Hematopoietic multipotent progenitor cell treated with erythropoietin and hydrocortisone succinate and interleukin-3 and kit ligand, for 8 days (in vitro differentiated cells): ENCODE measurements around the gene PDS5B.
"Not testable (repeated sequence)": the region's sequence is repeated elsewhere in the genome, so short reads cannot be mapped to it uniquely, and the experiment has no call there.

Experiments used
- DNase-seq: peaks from one replicate; pipeline ENCODE4 v3.0.0-alpha.2; 2015

Gene PDS5B

DNA sequence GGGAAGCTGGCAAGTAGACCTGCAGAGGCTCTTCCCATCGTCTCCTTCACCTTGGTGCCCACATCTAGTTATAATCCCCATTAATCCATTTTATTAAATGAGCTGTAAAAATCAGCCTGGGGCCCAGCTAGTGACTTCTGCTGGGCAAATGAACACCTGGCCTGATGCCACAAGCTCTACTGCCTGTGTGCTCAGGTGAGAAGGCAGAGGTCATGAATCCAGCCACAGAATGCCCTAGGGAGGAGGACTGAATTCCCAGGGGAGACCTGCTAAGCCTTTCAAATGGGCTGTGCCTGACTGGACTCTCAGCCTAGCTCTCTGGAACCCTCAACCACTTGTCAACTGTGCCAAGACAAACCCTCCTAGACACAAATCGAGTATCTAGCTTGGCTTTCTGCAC, 74.0 kb downstream of the PDS5B start:
- DNase-seq = no peak

- no peak for DNase-seq
Observed at GRCh38 chr13:32661685-32662084, 75.4 kb downstream of the PDS5B start.

DNA sequence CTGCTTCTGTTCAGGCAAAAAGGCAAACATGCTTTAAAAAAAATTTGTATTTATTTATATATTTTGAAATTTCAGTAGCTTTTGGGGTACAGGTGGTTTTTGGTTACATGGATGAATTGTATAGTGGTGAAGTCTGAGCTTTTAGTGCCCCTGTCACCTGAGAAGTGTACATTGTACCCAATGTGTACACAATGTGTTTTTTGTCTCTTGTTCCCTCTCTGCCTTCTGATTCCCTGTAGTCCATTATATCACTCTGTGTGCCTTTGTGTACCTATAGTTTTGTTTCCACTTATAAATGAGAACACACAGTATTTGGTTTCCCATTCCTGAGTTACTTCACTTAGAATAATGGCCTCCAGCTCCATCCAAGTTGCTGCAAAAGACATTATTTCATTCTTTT, 77.4 kb downstream of the PDS5B start:
- DNase-seq = no peak

- DNase-seq = no peak
Observed at GRCh38 chr13:32666990-32667571, 80.8 kb downstream of the PDS5B start.

DNA sequence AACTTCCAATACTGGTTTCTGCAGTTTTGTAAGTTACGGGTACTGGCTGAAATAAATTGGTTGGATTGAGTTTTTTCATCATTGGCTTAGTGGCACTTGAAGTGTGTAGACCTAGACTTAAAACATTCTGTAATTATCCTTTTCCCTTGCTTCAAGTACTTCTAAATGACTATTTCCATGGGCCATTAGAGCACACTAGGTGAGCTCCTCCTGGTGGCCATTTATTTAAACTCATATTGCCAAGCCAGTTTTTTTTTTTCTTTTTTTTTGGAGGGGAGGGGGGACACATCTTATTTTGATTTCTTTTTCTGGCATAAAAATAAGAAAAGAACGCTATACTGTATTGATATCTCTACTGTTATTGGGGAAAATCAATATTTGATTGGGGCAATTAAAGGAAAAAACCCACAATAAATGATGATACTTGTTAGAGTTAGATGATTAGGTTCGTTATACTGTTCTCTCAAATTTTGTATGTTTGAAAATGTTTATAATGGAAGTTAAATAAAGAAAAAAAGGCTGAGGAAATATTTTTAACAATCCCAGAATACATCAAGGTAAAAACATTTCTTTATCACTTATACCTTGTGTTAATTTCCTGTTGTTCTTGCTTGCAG, 82.9 kb downstream of the PDS5B start:
- peak; percentile 76 for DNase-seq

- DNase-seq = no peak
Observed at GRCh38 chr13:32674503-32674902, 88.3 kb downstream of the PDS5B start.

GRCh38 chr13:32676242-32676641, 90.0 kb downstream of the PDS5B start:
- DNase-seq = no peak

- DNase-seq = no peak
Observed at GRCh38 chr13:32682130-32682529, 95.9 kb downstream of the PDS5B start.

DNA sequence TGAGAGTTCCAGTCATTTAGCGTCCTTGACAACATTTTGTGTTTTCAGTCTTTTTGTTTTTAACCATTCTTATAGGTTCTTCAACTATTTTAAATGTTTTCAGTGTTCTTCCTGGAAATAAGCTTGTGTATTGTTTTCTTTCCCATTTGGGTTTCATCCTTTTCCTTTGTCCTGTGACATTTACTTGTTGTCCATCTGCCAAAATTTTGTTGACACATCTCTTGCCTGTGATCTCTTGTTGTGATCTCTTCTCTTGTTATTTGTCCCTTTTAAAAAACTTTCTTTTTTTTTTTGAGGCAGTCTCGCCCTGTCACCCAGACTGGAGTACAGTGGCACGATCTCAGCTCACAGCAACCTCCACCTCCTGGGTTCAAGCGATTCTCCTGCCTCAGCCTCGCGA, 96.5 kb downstream of the PDS5B start:
- no peak for DNase-seq

GRCh38 chr13:32687275-32687674, 101.0 kb downstream of the PDS5B start:
- no peak for DNase-seq

- DNase-seq = no peak
Observed at GRCh38 chr13:32695602-32696250, 109.5 kb downstream of the PDS5B start.

DNA sequence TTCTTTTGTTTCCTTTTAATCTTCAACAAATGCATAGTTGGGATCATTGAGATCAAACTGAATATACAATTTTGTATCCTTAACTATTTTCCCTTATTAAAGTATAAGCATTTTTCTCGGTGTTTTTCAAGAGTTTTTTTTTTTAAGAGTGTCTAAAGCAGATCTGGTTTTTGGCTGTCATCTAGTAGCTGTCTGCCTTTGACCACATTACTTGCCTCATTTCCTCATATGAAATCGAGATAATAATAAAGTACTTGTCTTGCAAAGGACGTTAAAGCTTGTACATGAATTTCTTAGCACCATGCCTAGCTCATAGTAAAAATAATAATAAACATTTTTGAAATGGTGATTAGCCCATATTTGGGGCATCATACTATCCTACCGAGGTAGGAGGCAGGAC, 121.2 kb downstream of the PDS5B start:
- DNase-seq = no peak

- DNase-seq = no peak
Observed at GRCh38 chr13:32713397-32713796, 127.1 kb downstream of the PDS5B start.

DNA sequence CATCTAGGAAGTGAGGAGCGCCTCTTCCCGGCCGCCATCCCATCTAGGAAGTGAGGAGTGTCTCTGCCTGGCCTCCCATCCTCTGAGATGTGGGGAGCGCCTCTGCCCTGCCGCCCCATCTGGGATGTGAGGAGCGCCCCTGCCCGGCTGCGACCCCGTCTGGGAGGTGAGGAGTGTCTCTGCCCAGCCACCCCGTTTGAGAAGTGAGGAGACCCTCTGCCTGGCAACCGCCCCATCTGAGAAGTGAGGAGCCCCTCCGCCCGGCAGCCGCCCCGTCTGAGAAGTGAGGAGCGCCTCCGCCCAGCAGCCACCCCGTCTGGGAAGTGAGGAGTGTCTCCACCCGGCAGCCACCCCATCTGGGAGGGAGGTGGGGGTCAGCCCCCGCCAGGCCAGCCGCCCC, 129.9 kb downstream of the PDS5B start:
- DNase-seq = not testable (repeated sequence)

- DNase-seq = no peak
Observed at GRCh38 chr13:32720026-32720425, 133.8 kb downstream of the PDS5B start.

GRCh38 chr13:32721131-32722034, 135.1 kb downstream of the PDS5B start:
- not testable (repeated sequence) for DNase-seq

- DNase-seq = no peak
Observed at GRCh38 chr13:32722340-32722739, 136.1 kb downstream of the PDS5B start.

GRCh38 chr13:32723987-32724386, 137.7 kb downstream of the PDS5B start:
- no peak for DNase-seq

GRCh38 chr13:32726374-32727037, 140.3 kb downstream of the PDS5B start:
- DNase-seq = no peak

DNA sequence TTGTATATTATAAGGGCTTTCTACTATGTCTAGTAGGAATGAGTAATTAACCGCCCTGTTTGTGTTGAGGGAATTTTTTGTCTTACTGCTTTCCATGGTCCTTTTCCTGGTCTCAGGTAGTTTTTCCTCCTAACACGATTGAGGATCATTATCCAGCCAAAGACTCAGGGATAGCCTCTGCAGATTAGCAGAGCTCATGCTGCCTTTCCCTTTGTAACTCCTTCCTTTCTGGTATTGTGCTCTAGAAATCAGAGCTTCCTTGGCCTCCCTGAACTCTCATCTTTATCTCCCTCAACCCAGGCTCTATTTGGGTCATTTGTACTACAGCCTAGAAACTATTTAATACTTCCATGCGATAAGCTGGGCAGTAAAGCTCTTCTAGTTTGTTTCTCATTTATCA, 142.1 kb downstream of the PDS5B start:
- DNase-seq = no peak

DNA sequence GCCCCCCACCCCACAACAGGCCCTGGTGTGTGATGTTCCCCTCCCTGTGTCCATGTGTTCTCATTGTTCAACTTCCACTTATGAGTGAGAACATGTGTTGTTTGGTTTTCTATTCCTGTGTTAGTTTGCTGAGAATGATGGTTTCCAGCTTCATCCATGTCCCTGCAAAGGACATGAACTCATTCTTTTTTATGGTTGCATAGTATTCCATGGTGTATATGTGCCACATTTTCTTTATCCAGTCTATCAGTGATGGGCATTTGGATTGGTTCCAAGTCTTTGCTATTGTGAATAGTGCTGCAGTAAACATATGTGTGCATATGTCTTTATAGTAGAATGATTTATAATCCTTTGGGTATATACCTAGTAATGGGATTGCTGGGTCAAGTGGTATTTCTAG, 142.8 kb downstream of the PDS5B start:
- not testable (repeated sequence) for DNase-seq

- DNase-seq = no peak
Observed at GRCh38 chr13:32731074-32731473, 144.8 kb downstream of the PDS5B start.

- DNase-seq = peak; percentile 25
Observed at GRCh38 chr13:32731576-32731975, 145.3 kb downstream of the PDS5B start.
